HG02840 (cell line): ENCODE data around the gene TRIM24.
"Not testable (repeated sequence)": the region's sequence is repeated elsewhere in the genome, so short reads cannot be mapped to it uniquely, and the experiment has no call there.

Experiments used
- ATAC-seq: cut with Tn5 transposase; IDR thresholded peaks from one replicate; pipeline ENCODE4 v1.9.1; 2021; ENCODE audit warnings: mild to moderate bottlenecking, moderate library complexity, moderate number of reproducible peaks; ENCODE audit not compliant: unreplicated experiment, low FRiP score

The TRIM24 gene

DNA sequence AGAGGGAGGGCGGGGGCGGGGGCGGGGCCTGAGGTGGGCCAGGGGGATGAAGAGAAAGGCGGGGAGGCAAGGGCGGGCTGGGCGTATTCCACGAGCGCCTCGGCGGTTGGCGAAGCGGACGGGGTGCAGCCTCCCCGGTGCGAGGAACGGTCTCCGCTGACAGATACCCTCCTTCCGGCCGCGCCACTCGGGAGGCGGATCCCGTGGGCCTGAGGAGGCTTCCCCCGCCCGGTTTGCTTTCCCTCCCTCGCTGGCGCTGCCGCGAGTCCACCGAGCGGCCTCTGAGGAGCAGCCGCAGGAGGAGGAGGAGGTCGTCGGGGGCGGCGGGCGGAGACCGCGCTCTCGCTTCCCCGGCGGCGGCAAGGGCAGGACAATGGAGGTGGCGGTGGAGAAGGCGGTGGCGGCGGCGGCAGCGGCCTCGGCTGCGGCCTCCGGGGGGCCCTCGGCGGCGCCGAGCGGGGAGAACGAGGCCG, at the start of gene TRIM24:
Gene TRIM24, plus strand, starts transcription at position 84 of the 473 bp plus-strand sequence. Its CDS starts 290 bp downstream, at position 374.
- ATAC-seq = peak; percentile 70

DNA sequence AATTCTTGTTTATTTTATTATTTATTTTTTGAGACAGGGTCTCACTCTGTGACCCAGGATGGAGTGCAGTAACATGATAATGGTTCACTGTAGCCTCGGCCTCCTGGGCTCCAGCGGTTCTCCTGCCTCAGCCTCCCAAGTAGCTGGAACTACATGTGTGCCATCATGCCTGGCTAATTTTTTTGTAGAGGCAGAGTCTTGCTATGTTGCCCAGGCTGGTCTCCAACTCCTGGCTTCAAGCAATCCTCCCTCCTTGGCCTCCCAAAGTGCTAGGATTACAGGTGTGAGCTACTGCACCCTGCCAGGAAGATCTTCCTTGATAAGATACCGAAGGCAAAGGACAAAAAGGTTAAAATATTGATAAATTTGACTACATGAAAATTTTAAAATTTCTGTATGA, 48.0 kb upstream of the TRIM24 start:
- not testable (repeated sequence) for ATAC-seq

DNA sequence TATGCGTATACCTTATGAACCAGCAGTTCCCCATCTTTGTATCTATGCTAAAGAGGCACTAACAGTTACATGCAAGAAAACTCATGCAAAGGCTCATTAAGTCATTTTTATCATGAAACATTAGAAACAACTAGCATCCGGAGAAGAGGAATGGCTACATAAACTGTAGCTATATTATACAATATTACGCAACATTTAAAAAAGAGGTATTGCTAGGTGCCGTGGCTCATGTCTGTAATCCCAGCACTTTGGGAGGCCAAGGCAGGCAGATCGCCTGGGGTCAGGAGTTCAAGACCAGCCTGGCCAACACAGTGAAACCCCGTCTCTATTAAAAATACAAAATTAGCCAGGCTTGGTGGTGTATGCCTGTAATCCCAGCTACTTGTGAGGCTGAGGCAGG, 47.1 kb upstream of the TRIM24 start:
- ATAC-seq = not testable (repeated sequence)

DNA sequence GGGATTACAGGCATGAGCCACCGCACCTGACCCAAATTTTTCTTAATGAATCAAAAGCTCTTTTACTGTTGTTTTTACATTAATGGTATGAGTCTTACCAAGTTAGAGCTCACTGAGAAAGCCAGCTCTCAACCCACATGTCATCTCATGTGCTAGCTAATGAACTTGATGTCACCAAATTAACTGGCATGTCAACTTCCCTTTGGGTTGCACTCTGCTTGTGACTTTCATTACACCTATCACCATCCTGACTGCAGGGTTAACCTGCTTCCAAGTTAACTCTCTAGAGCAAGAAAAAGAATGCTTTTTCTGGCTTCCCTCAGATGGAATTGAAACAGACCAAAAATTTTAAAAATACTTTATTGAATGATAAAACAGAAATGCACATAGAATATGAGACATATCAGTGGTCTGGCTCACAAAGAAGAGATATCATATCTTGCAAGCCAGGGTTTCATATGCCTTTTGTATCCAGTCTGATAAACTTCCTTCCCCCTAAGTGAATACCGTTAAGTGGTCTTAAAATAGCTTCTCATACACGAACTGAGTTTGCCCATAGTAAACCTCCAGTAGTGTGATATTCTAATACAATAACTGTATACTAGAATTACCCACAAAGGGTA, 42.9 kb upstream of the TRIM24 start:
- ATAC-seq = no peak

DNA sequence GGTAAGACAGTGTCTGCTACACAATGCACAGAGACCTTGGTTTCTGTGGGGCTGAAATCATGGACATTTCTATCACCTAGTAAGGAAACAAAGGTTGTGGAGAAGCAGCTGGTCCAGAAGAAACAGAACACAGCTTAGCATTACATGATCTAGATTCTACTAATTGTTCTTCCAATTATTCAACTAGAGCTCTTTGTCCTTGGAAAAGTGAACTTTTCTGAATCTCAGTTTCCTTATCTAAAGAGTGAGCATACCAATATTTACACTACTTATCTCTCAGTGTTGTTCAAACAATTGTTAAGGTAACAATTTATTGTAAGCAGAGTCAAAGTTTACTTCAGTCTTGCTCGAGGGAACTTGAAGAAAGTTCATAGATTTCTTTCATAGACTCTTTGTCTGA, 42.3 kb upstream of the TRIM24 start:
- no peak for ATAC-seq

DNA sequence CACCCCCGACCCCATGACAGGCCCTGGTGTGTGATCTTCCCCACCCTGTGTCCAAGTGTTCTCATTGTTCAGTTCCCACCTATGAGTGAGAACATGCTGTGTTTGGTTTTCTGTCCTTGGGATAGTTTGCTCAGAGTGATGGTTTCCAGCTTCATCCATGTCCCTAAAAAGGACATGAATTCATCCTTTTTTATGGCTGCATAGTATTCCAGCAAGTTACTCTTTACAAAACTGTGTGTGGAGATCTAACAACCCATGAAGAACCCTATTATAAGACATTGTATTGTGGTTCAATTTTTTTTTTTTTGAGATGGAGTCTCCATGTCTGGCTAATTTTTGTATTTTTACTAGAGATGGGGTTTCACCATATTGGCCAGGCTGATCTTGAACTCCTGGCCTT, 41.7 kb upstream of the TRIM24 start:
- not testable (repeated sequence) for ATAC-seq

DNA sequence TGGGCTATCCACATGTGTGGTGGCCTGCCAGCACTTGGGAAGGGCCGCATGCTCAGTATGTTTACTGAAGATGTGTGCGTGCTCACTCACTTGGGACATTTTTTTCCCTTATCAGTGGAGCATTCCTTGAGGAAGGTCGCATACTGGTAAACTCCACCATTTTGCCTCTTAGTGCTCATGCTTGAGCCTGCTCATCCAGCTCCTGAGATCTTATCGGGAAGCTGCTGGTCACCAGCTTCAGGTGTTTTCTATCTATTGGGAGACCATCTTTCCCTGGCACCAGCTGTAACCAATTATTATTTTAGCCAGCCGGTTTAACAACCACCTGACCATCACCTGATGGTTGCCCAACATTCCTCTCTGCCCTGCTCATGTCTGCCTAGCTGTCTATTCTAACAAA, 35.0 kb upstream of the TRIM24 start:
- no peak for ATAC-seq

DNA sequence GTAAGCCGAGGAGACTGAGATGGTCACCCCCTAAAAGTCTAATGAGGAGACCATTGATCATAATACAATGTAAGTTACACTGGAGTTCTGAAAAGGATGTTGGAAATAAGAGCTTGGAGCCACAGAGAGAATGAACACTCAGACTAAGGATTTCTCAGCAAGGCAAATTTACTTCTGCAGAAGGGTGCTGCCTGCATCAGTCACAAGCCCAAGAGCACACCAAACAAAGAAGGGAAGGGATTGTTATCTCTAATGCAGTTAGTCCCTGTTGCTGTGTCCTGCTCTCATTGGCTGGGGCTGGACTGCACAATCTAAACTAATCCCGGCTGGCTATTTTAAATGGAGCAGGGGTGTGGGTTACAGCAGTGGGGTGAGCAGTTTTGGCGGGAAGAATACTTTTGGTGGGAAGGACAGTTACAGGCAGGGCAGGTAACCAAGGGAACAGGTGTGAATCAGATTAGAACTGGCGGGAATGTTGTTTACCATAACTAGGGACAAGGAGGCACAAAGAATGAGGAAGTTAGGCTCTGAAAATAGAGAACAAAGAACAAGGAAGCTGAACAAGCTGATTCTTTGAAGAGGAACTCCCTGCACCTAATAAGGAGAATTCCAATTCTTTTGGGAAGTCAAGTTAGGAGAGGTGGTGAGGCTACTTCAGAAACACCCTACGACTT, 30.3 kb upstream of the TRIM24 start:
- no peak for ATAC-seq

DNA sequence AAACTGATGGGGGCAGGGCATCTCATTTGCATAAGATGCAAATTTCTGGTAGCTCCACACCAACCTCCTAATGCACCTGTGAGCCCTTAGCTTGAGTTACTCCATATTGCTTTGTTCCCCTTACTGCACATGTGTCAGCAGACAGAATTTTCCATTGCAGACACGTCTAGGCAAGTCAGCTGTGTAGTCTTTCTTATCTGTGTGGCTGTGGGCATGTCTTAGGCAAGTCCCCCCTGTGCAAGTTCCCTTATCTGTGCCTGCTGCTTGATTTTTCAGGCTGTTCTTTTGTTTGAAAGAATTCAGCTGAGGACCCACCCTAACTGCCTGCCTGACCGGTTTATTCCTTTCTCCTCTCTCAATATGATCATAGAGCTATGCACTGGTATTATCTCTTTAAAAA, 28.5 kb upstream of the TRIM24 start:
- ATAC-seq = no peak

DNA sequence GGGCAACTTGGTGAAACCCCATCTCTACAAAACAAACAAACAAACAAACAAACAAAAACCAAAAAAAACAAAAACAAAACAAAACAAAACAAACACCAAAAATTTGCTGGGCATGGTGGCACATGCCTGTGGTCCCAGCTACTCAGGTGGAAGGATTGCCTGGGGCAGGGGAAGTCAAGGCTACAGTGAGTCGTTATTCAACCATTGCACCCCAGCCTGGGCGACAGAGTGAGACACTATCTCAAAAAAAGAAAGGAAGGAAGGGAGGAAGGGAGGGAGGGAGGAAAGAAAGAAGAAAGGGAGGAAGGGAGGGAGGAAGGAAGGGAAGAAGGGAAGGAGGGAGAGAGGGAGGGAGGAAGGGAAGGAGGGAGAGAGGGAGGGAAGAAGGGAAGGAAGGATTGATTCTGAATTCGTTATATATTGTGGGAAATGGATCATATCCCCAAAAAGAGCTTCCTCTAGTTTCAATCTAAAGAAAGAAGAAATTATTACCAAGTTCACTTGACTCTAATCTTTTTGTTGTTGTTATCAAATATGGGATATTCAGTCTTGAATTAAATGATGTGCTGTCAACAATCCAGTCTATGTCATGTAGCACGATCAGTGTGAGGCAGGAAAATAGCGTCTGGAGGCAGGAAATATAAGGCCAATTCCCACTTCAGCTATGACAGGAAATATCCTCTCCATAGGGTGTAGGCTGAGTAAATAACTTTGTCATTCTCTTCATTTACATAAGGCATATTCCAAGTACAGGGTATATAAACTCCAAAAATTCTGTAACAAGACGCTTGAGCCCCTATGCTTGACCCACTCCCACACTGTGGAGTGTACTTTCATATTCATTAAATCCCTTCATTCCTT, 26.2 kb upstream of the TRIM24 start:
- no peak for ATAC-seq

DNA sequence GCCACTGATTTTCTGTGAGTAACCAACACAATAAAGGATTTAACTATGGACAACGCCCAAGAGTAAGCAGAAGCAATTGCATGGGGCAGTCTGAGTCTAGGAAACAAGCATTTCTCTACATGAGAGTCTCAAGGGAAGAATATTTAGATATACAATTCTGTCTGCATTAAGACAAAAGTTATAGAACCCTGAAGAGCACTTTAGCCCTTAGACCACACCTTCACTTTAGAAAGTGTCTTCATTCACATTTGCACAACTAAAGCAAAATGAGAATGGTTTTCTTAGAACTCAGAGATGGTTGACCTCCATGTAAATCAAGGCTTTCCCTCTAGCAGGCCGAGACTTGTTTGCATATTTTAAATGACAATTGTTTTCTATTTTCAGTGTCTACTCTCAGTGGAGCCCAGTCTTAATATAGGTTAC, 25.5 kb upstream of the TRIM24 start:
- ATAC-seq = no peak

DNA sequence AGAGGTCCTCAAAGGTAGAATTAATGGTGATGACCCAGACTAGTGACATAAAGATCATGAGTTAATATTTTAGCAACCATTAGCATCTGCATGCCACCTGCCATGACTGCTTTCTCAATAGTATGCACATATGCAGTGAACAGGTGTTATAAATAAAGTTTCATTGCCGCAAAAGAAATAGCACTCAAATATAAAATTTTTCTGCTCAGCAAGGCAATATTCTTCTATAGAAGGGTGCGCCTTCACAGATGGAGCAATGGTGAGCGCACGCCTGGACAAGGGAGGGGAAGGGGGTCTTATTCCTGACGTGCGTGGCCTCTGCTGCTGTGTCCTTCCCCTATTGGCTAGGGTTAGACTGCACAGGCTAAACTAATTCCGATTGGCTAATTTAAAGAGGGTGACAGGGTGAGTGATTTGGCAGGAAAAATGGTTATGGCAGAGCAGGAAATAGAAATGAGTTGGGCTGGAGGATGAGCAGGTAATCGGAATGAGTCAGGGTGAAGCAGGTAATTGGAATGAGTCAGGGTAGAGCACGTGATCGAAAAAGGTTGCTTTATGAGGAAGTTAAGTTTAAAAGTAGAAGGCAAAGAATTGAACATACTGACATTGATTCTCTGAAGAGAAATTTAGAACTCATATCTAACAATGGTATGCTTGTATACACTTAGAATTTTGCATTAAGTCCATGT, 24.7 kb upstream of the TRIM24 start:
- ATAC-seq = no peak

DNA sequence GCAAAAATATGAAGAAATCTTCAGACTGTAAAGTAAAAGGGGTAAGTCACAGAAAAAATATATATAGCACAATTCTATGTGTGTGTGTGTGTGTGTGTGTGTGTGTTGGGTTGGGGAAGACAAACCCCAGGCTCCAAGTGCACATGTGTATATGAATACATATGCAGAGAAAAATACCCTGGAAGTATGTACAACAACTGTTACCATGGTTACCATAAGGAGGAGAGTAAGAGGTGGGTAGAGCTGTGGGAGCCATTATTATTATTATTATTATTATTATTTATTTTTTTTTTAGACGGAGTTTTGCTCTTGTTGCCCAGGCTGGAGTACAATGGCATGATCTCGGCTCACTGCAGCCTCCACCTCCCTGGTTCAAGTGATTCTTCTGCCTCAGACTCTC, 23.7 kb upstream of the TRIM24 start:
- no peak for ATAC-seq

DNA sequence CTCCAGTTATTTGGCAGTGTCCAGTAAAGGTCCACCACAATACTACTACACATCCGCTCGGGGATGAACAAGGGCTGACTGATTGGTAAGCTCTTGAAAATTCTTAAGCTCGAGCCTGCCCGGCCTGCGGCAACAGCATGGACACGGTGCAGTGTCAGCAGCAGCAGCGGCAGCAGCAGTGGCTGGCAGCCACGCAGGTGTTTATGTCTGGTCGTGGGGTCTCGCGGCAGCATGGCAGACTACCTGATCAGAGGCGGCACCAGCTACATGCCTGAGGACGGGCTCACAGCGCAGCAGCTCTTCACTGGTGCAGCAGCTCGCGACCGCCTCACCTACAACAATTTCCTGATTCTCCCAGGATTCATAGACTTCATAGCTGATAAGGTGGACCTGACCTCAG, 19.6 kb upstream of the TRIM24 start:
- ATAC-seq = no peak

DNA sequence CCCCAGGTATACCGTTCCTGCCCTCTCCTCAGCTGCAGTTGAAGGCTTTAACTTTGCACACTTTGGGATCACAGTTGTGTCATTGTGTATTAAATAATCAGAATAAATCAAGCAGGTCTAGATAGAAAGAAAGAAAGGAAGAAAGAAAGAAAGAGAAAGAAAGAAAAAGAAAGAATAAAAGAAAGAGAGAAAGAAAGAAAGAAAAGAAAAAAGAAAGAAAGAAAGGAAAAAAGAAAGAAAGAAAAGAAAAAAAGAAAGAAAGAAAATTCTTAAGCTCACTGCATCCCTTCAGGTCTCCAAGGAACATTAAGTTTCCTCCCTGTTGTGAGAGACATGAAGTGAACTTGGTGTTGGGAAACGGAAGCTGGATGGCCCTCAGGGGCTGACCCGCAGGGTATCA, 17.2 kb upstream of the TRIM24 start:
- ATAC-seq = no peak

DNA sequence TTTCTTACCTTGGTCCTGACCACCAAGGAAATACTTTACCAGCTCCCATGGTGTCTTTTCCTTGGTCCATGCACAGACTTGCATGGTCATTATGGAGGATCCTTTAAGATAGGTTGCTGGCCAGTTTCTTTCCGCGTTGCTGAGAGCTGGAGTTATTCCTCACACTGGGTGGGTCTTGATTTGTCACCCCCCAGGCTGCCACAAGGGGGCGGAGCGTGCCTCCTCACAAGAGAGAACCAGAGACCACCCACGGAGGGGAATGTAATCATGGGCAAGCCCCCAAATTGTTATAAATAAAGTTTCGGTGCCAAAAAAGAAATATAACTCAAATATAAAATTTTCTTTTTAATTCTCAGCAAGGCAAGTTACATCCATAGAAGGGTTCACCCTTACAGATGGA, 10.5 kb upstream of the TRIM24 start:
- no peak for ATAC-seq

DNA sequence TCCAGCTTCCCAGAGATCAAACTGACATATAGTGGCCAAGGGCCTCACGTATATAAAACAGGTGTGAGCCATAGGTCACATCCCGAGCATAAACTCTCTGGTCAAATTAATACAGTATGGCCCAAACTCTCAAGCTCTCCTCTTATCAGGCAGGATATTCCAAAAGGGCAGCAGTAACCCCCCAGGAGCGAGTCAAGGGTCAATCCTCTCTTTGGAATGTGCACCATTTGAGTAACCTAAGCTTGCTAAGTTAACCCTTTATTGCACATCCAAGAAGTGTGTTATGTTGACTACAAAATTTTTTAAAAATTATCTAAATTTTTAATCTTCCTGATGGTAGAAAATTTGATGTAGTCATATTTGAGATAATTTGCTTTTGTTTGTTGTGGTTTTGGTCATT, 4.5 kb upstream of the TRIM24 start:
- ATAC-seq = no peak

DNA sequence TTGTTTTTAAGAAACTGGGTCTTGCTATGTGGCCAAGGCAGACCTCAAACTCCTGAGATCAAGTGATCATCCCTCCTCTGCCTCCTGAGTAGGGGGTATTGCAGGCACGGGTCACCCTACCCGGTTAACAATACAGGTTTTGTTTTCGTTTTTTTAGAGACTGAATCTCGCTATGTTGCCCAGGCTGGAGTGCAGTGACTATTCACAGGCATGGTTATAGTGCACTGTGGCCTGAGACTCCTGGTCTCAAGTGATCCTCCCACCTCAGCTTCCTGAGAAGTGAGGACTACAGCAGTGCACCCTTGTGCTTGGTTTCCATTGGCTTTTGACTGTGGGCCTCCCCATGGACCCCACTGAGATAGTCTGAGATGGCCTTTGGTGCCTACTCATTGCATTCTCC, 3.8 kb upstream of the TRIM24 start:
- no peak for ATAC-seq

DNA sequence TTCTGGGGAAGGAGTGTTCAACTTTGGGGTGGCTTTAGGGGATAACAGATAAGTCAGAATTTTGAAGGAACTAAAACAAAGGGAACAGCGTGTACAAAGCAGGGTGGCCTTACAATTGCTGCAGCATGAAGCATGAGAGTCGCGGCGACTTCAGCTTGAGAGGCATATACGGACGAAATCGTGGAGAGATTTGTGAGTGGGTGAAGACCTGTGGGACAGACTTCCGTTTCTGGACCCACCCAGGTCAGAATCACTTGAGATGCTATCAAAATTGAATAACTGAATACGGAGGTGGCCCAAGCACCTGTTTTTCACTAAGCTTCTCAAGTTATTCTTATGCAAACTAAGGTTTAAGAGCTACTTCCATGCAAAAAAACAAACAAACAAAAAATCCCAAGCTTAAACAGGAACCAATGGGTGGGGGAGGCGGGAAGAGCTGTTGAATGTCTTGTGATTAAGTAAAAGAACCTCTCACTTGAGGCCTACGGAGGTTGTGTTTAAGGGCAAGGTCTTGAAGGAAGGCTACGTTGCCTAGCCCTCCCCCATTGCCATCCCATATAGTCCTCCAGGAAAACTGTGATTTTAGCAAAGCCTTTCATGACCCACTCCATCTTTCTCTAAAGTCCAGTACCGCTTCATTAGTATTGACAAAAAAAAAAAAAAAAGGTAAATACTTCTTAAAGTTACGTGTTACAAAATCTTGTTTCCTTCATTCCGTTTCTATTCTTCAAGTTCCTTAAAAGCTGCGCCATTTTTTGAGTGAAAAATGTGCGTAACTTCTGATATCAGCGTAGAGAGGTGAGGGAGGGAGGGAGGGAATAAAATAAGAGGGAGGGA, 1.3 kb upstream of the TRIM24 start:
- no peak for ATAC-seq
